LNCaP clone FGC (cell line): ENCODE results near the gene TAAR8.
"Not testable (repeated sequence)": the region's sequence is repeated elsewhere in the genome, so short reads cannot be mapped to it uniquely, and the experiment has no call there.

Source experiments
- DNase-seq: peaks from one replicate; pipeline ENCODE4 v3.0.0-alpha.2; 2011; ENCODE audit warnings: low read depth
- H3K4me3 ChIP-seq: 2 replicates; pipeline ENCODE4 v1.5.1; 2011; ENCODE audit warnings: mild to moderate bottlenecking, low read depth, low read length, control low read depth
- CTCF ChIP-seq: IDR thresholded peaks from 2 replicates; pipeline ENCODE4 v1.5.1; 2012; ENCODE audit warnings: mild to moderate bottlenecking; ENCODE audit not compliant: control insufficient read depth, insufficient read depth; ENCODE audit errors: extremely low read depth

Gene TAAR8

GRCh38 chr6:132590362-132590761 lies 37.9 kb downstream of the TAAR8 start:
- TF ChIP-seq CTCF: no peak
- no peak for DNase-seq
- no peak overlapping the region for H3K4me3 ChIP-seq

- no peak for DNase-seq
- no peak for TF ChIP-seq CTCF
- no peak overlapping the region for H3K4me3 ChIP-seq
Observed at GRCh38 chr6:132592855-132593254, 40.4 kb downstream of the TAAR8 start.

GRCh38 chr6:132596201-132596600 lies 43.7 kb downstream of the TAAR8 start:
- H3K4me3 ChIP-seq: no peak overlapping the region
- no peak for TF ChIP-seq CTCF
- DNase-seq: no peak

GRCh38 chr6:132598473-132598872 lies 46.0 kb downstream of the TAAR8 start:
- peak; percentile 47 for TF ChIP-seq CTCF
- peak; percentile 28 for DNase-seq
- H3K4me3 ChIP-seq: no peak overlapping the region

- not testable (repeated sequence) for H3K4me3 ChIP-seq, DNase-seq
Observed at GRCh38 chr6:132600900-132601299, 48.4 kb downstream of the TAAR8 start.
